Ascending aorta (tissue), 2 donors: Measurements from ENCODE around the gene MGLL. TPM values are rescaled to one million over a fixed set of nuclear protein-coding genes. Genes with fewer than 3 reads are reported as not detected.

Source experiments
- DNase-seq, 2 donors: peaks; one replicate each; pipeline ENCODE4 v3.0.0-alpha.2; 2019; ENCODE audit warnings: low spot score in 2 of 2
- H3K27ac ChIP-seq, 2 donors: fragments of 200-600 bp; sonication (generic); one replicate each; pipeline ENCODE4 v1.5.1; 2016 to 2017; ENCODE audit warnings: mild to moderate bottlenecking in 1 of 2
- H3K27me3 ChIP-seq: fragments of 200-600 bp; sonication (generic); one replicate; pipeline ENCODE4 v1.5.1; 2017
- H3K36me3 ChIP-seq, 2 donors: fragments of 200-600 bp; sonication (generic); one replicate each; pipeline ENCODE4 v1.5.1; 2016
- H3K4me1 ChIP-seq, 2 donors: fragments of 200-600 bp; sonication (generic); one replicate each; pipeline ENCODE4 v1.5.1; 2016 to 2017; ENCODE audit warnings: mild to moderate bottlenecking in 1 of 2
- H3K4me3 ChIP-seq, 2 donors: fragments of 200-600 bp; sonication (generic); one replicate each; pipeline ENCODE4 v1.5.1; 2016 to 2017; ENCODE audit warnings: mild to moderate bottlenecking in 1 of 2
- H3K9me3 ChIP-seq, 2 donors: fragments of 200-600 bp; sonication (generic); one replicate each; pipeline ENCODE4 v1.5.1; 2016
- CTCF ChIP-seq, 3 experiments: fragments of 200-600 bp in 2 of 3; fragments of 450-650 bp in 1 of 3; sonication (generic) in 2 of 3; IDR thresholded peaks; one replicate each; pipeline ENCODE4 v1.5.1; 2016 to 2019; ENCODE audit warnings: antibody characterized with exemption in 3 of 3, mild to moderate bottlenecking in 1 of 3, moderate library complexity in 1 of 3
- intact Hi-C: fragments of 100-400 bp; cut with DNase I; formaldehyde crosslinking; loops from one replicate; pipeline ENCODE4 v1.15.1; 2023
- total RNA-seq: library from RNA; depleted of rRNA; stranded (reverse); fragments of >200 nt; gene quantifications from one replicate; pipeline ENCODE4 v1.1.0, GENCODE V29; 2016

The MGLL gene
- total RNA-seq, 1 donor from 2014 or later = 101 TPM

DNA sequence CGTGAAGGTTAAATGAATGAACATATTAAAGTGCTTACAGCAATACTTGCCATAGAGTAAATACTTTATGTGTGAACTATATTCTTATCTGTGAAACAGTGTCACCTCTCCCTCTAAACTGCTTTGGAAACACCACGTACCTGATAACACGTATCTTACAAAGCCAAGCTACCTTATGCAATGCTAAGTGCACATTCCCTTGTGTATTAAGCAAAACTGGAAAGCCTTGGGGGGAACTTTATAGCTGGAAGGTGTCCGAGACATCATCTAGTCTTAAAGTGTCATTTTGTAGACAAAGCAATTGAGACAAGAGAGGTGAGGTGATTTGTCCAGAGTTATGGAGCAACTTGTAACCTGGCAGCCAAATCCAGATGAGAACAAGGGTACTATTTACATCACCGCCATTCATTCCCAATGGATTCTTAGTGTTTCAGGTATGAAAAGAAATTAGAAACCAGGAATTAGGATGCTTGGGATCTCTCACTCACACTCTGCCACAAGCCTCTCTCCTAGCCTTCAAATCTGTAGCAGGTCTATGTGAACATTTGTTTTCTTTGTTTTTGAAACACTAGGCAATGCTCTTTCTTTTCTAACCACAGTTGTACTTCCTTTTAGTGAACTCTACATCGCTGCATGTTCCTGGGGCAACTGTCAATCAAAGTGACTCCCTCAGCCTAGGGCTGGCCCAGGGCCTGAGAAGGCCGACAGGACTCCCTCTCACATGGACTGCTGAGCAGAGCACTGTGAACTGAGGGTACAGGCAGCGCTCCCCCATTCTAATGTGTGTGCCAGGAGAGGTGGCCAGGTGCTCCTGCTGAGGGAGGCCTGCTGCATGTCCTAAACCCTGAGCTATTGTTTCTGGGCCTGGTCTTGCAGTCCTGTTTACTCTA, 13.9 kb upstream of the MGLL start:
- Histone ChIP-seq H3K4me1 (no peaks in the 10 kb centered on the region), H3K9me3 (no peaks in the 10 kb centered on the region), H3K27ac (no peak overlapping the region), H3K27me3 (no peaks in the 10 kb centered on the region), H3K36me3 (no peaks in the 10 kb centered on the region), H3K4me3 (no peak overlapping the region)
- intact Hi-C loops = no loop called here
- no peak for TF ChIP-seq CTCF (IDR thresholded peaks at IDR 0.05)
- DNase-seq = no peak

- Histone ChIP-seq H3K36me3 (no peaks in the 10 kb centered on the region), H3K27me3 (no peaks in the 10 kb centered on the region), H3K27ac (no peak overlapping the region), H3K4me1 (no peaks in the 10 kb centered on the region), H3K4me3 (no peak overlapping the region), H3K9me3 (peaks cover 0 to 2% of the 10 kb centered on the region in 2 donors)
- TF ChIP-seq CTCF (IDR thresholded peaks at IDR 0.05) = no peak
- intact Hi-C loops = no loop called here
- no peak for DNase-seq
Observed at GRCh38 chr3:127834771-127835170, 12.5 kb upstream of the MGLL start.

- DNase-seq = no peak
- Histone ChIP-seq H3K27ac (no peak overlapping the region), H3K9me3 (peaks cover 0 to 15% of the 10 kb centered on the region in 2 donors), H3K36me3 (no peaks in the 10 kb centered on the region), H3K4me3 (no peak overlapping the region), H3K27me3 (no peaks in the 10 kb centered on the region), H3K4me1 (no peaks in the 10 kb centered on the region)
- TF ChIP-seq CTCF (IDR thresholded peaks at IDR 0.05) = no peak
- intact Hi-C loops = no loop called here
Observed at GRCh38 chr3:127833281-127834032, 11.1 kb upstream of the MGLL start.

DNA sequence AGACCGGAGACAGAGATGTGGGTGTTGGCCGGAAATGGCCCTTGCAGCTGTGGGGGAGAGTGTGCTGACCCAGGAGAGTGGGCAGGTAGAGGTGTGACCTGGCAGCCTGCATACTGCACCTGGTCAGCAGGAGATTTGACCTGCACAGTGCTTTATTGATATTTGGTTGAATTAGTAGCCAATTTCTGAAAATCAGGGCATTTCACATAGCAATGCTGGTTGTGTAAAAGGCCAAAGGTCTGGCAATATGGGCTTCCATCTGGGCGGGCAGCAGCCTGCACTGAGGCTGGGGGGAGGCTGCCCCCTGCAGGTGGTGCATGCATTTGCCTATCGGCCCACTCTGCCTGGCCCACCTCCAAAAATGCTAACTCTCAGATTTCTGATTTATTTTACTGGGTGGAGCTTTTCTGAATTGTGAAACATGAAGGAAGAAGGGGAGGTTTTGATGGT, 9.4 kb upstream of the MGLL start:
- Histone ChIP-seq H3K27me3 (no peaks in the 10 kb centered on the region), H3K4me3 (no peak overlapping the region), H3K4me1 (no peaks in the 10 kb centered on the region), H3K27ac (no peak overlapping the region), H3K36me3 (no peaks in the 10 kb centered on the region), H3K9me3 (peaks cover 0 to 21% of the 10 kb centered on the region in 2 donors)
- intact Hi-C loops = no loop called here
- peak in 1 of 3 experiments; percentile 46 for TF ChIP-seq CTCF (IDR thresholded peaks at IDR 0.05)
- no peak for DNase-seq

DNA sequence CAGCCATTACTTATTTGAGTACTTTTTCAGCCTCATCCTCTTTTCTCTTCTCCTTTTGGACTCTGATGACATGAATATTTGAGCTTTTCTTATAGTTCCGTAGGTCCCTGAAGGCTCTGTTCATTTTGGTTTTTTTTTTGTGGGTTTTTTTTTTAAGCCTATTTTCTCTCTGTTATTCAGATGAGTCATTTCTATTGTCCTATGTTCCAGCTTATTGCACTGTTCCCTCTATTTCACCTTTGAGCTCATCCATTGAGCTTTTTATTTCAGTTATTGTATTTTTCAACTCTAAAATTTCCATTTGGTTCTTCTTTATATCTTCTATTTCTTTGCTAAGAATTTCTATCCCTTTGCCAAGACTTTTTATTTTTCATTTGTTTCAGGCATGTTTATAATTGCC, 7.2 kb upstream of the MGLL start:
- no peaks in the 10 kb centered on the region for H3K36me3 ChIP-seq
- H3K27ac ChIP-seq = no peak overlapping the region
- H3K4me1 ChIP-seq = no peaks in the 10 kb centered on the region
- H3K4me3 ChIP-seq = no peak overlapping the region
- no peaks in the 10 kb centered on the region for H3K27me3 ChIP-seq
- peaks cover 0 to 21% of the 10 kb centered on the region in 2 donors for H3K9me3 ChIP-seq
- intact Hi-C loops = loop anchor here (10.0 kb wide), 1 partner anchor 255 kb away; no protein-coding TSS in a partner anchor
- DNase-seq = no peak
- TF ChIP-seq CTCF (IDR thresholded peaks at IDR 0.05) = no peak
